Central memory CD4-positive, alpha-beta T cell (primary cell): ENCODE measurements around the gene FMN2.
"Not testable (repeated sequence)": the region's sequence is repeated elsewhere in the genome, so short reads cannot be mapped to it uniquely, and the experiment has no call there.

Source experiments
- DNase-seq: peaks from one replicate; pipeline ENCODE4 v3.0.0; 2022

FMN2 gene

GRCh38 chr1:240145120-240145519 is 53.4 kb downstream of the FMN2 start:
- DNase-seq, result no peak

- no peak for DNase-seq
Measured at GRCh38 chr1:240148333-240148732, 56.6 kb downstream of the FMN2 start.

- DNase-seq, result no peak
Measured at GRCh38 chr1:240149484-240150094, 57.9 kb downstream of the FMN2 start.

- no peak for DNase-seq
Measured at GRCh38 chr1:240151136-240151735, 59.6 kb downstream of the FMN2 start.

- DNase-seq, result no peak
Measured at GRCh38 chr1:240152611-240153297, 61.1 kb downstream of the FMN2 start.

GRCh38 chr1:240155605-240156004 is 63.9 kb downstream of the FMN2 start:
- no peak for DNase-seq

GRCh38 chr1:240164742-240165141 is 73.1 kb downstream of the FMN2 start:
- no peak for DNase-seq

- no peak for DNase-seq
Measured at GRCh38 chr1:240169188-240169587, 77.5 kb downstream of the FMN2 start.

- DNase-seq, result no peak
Measured at GRCh38 chr1:240170266-240170665, 78.6 kb downstream of the FMN2 start.

- no peak for DNase-seq
Measured at GRCh38 chr1:240170806-240171205, 79.1 kb downstream of the FMN2 start.

GRCh38 chr1:240171907-240172306 is 80.2 kb downstream of the FMN2 start:
- DNase-seq, result no peak

GRCh38 chr1:240173836-240174235 is 82.2 kb downstream of the FMN2 start:
- DNase-seq, result no peak

- no peak for DNase-seq
Measured at GRCh38 chr1:240174734-240175133, 83.1 kb downstream of the FMN2 start.

GRCh38 chr1:240178366-240178765 is 86.7 kb downstream of the FMN2 start:
- no peak for DNase-seq

GRCh38 chr1:240184682-240185081 is 93.0 kb downstream of the FMN2 start:
- not testable (repeated sequence) for DNase-seq

GRCh38 chr1:240188139-240188538 is 96.5 kb downstream of the FMN2 start:
- DNase-seq, result no peak

- no peak for DNase-seq
Measured at GRCh38 chr1:240189386-240189989, 97.8 kb downstream of the FMN2 start.

GRCh38 chr1:240190881-240191401 is 99.3 kb downstream of the FMN2 start:
- no peak for DNase-seq

- no peak for DNase-seq
Measured at GRCh38 chr1:240192851-240193250, 101.2 kb downstream of the FMN2 start.

GRCh38 chr1:240193679-240194078 is 102.0 kb downstream of the FMN2 start:
- DNase-seq, result no peak

GRCh38 chr1:240194120-240194519 is 102.4 kb downstream of the FMN2 start:
- DNase-seq, result no peak

- DNase-seq, result no peak
Measured at GRCh38 chr1:240198376-240198775, 106.7 kb downstream of the FMN2 start.

GRCh38 chr1:240199758-240200645 is 108.3 kb downstream of the FMN2 start:
- no peak for DNase-seq
